ENCODE data around the gene CX3CL1.

The CX3CL1 gene

GRCh38 chr16:57360321-57360935 lies 11.9 kb upstream of the CX3CL1 start:
- no peak for ATAC-seq
- TF ChIP-seq POU6F1 (CRISPR knock-in tag; IDR thresholded peaks at IDR 0.05; ENCODE audit: borderline replicate concordance, low read depth): no peak
- TF ChIP-seq ARNTL (CRISPR knock-in tag; IDR thresholded peaks at IDR 0.05; ENCODE audit: borderline replicate concordance, low read depth): no peak
- no peak for TF ChIP-seq ZFP3 (CRISPR knock-in tag; IDR thresholded peaks at IDR 0.05)
- no peak for TF ChIP-seq TCF4 (CRISPR knock-in tag; IDR thresholded peaks at IDR 0.05; ENCODE audit: borderline replicate concordance)
- TF ChIP-seq ZNF70 (CRISPR knock-in tag; IDR thresholded peaks at IDR 0.05): no peak
- TF ChIP-seq TSHZ2 (CRISPR knock-in tag; IDR thresholded peaks at IDR 0.05): no peak
- no peak for TF ChIP-seq PPARA (CRISPR knock-in tag; IDR thresholded peaks at IDR 0.05; ENCODE audit: borderline replicate concordance)
- no peak for TF ChIP-seq RARB (CRISPR knock-in tag; IDR thresholded peaks at IDR 0.05)
- TF ChIP-seq ZFP30 (CRISPR knock-in tag; IDR thresholded peaks at IDR 0.05): no peak
- TF ChIP-seq ESRRG (CRISPR knock-in tag; IDR thresholded peaks at IDR 0.05): no peak
- TF ChIP-seq OSR1 (CRISPR knock-in tag; IDR thresholded peaks at IDR 0.05): no peak
- no peak for TF ChIP-seq SNAI2 (CRISPR knock-in tag; IDR thresholded peaks at IDR 0.05)
- no peak for TF ChIP-seq ZNF565 (CRISPR knock-in tag; conservative IDR thresholded peaks at IDR 0.05; ENCODE audit: low read depth)
- no peak for TF ChIP-seq CREB5 (CRISPR knock-in tag; IDR thresholded peaks at IDR 0.05; ENCODE audit: low read depth)
- TF ChIP-seq PATZ1 (CRISPR knock-in tag; IDR thresholded peaks at IDR 0.05; ENCODE audit: borderline replicate concordance): no peak
- no peak for TF ChIP-seq ZNF8 (CRISPR knock-in tag; IDR thresholded peaks at IDR 0.05)
- no peak for TF ChIP-seq ISL1 (CRISPR knock-in tag; IDR thresholded peaks at IDR 0.05)
- TF ChIP-seq CSDC2 (CRISPR knock-in tag; IDR thresholded peaks at IDR 0.05): no peak
- TF ChIP-seq ZC3H10 (CRISPR knock-in tag; IDR thresholded peaks at IDR 0.05): no peak

GRCh38 chr16:57361404-57361803 lies 10.9 kb upstream of the CX3CL1 start:
- no peak for ATAC-seq
- TF ChIP-seq TSHZ2 (CRISPR knock-in tag; IDR thresholded peaks at IDR 0.05) (no peak), ZNF565 (CRISPR knock-in tag; conservative IDR thresholded peaks at IDR 0.05; ENCODE audit: low read depth) (no peak), BACH2 (CRISPR knock-in tag; IDR thresholded peaks at IDR 0.05; ENCODE audit: borderline replicate concordance) (no peak), ZFP30 (CRISPR knock-in tag; IDR thresholded peaks at IDR 0.05) (no peak), GLIS3 (CRISPR knock-in tag; IDR thresholded peaks at IDR 0.05) (no peak), SNAI2 (CRISPR knock-in tag; IDR thresholded peaks at IDR 0.05) (no peak), ZNF70 (CRISPR knock-in tag; IDR thresholded peaks at IDR 0.05) (no peak), PATZ1 (CRISPR knock-in tag; IDR thresholded peaks at IDR 0.05; ENCODE audit: borderline replicate concordance) (no peak), OSR1 (CRISPR knock-in tag; IDR thresholded peaks at IDR 0.05) (no peak), PPARA (CRISPR knock-in tag; IDR thresholded peaks at IDR 0.05; ENCODE audit: borderline replicate concordance) (no peak), ZFP3 (CRISPR knock-in tag; IDR thresholded peaks at IDR 0.05) (no peak), ZNF8 (CRISPR knock-in tag; IDR thresholded peaks at IDR 0.05) (no peak), CSDC2 (CRISPR knock-in tag; IDR thresholded peaks at IDR 0.05) (no peak), CSRNP3 (CRISPR knock-in tag; IDR thresholded peaks at IDR 0.05) (no peak), RARB (CRISPR knock-in tag; IDR thresholded peaks at IDR 0.05) (no peak), POU6F1 (CRISPR knock-in tag; IDR thresholded peaks at IDR 0.05; ENCODE audit: borderline replicate concordance, low read depth) (no peak), ZC3H10 (CRISPR knock-in tag; IDR thresholded peaks at IDR 0.05) (no peak)

Measured in SK-N-SH treated with all-trans-retinoic acid at 6 μM for 48 hours (cell line).